IMR-90 (cell line): ENCODE measurements around the gene FBXW2. TPM values are rescaled to one million over a fixed set of nuclear protein-coding genes. Genes with fewer than 3 reads are reported as not detected.

Source experiments
- ATAC-seq: fragments of 200-7000 bp; cut with Tn5 transposase; 2 replicates; pipeline ENCODE4 v1.9.1; 2020; ENCODE audit warnings: low read depth, mild to moderate bottlenecking, moderate library complexity
- BruUV-seq: library from RNA; stranded (reverse); fragments of 400-500 nt; replicated peaks from 2 replicates; lab custom pipeline; 2021; lab: Mats Ljungman, UMichigan
- CTCF ChIA-PET: fragments of 300-600 bp; formaldehyde crosslinking; extraction: SDS; loops from one replicate; lab custom pipeline; 2021; ENCODE audit warnings: antibody characterized with exemption; lab: Yijun Ruan, JAX
- POLR2A ChIA-PET: fragments of 300-600 bp; sonication (Branson Sonifier 250); formaldehyde crosslinking; loops from one replicate; lab custom pipeline; 2022; ENCODE audit warnings: antibody characterized with exemption; ENCODE audit not compliant: unreplicated experiment; lab: Charles Lee
- DNase-seq: peaks from one replicate; pipeline ENCODE4 v3.0.0; 2013
- H2AFZ ChIP-seq: replicated peaks from 2 replicates; pipeline ENCODE3; 2013; ENCODE audit warnings: low read length, mild to moderate bottlenecking; ENCODE audit not compliant: poor library complexity
- H2AK5ac ChIP-seq: 2 replicates; pipeline ENCODE4 v1.6.1; 2013; ENCODE audit warnings: low read depth, low read length, inconsistent platforms
- H2AK9ac ChIP-seq: replicated peaks from 2 replicates; pipeline ENCODE3; 2013; ENCODE audit warnings: mild to moderate bottlenecking, low read depth, low read length, moderate library complexity; ENCODE audit not compliant: poor library complexity
- H2BK120ac ChIP-seq: 2 replicates; pipeline ENCODE4 v1.6.1; 2013; ENCODE audit warnings: low read depth, low read length, inconsistent platforms
- H2BK15ac ChIP-seq: 3 replicates; pipeline ENCODE4 v1.6.1; 2013; ENCODE audit warnings: low read depth, low read length, inconsistent platforms
- H2BK20ac ChIP-seq: 2 replicates; pipeline ENCODE4 v1.6.1; 2013; ENCODE audit warnings: low read depth, mild to moderate bottlenecking, inconsistent platforms, low read length, moderate library complexity
- H2BK5ac ChIP-seq: 2 replicates; pipeline ENCODE4 v1.6.1; 2013; ENCODE audit warnings: mild to moderate bottlenecking, low read depth, low read length, inconsistent platforms; ENCODE audit not compliant: poor library complexity, severe bottlenecking
- H3K14ac ChIP-seq: replicated peaks from 2 replicates; pipeline ENCODE4 v1.6.1; 2013; ENCODE audit warnings: low read depth, low read length, inconsistent platforms
- H3K18ac ChIP-seq: 2 replicates; pipeline ENCODE4 v1.6.1; 2013; ENCODE audit warnings: low read depth, low read length, control low read depth
- H3K23ac ChIP-seq: 2 replicates; pipeline ENCODE4 v1.6.1; 2013; ENCODE audit warnings: low read depth, low read length, inconsistent platforms
- H3K27ac ChIP-seq: 2 replicates; pipeline ENCODE4 v1.5.1; 2013; ENCODE audit warnings: mild to moderate bottlenecking, control low read depth, low read length; ENCODE audit not compliant: insufficient read depth
- H3K27me3 ChIP-seq: 2 replicates; pipeline ENCODE4 v1.6.1; 2013; ENCODE audit warnings: low read length; ENCODE audit not compliant: control insufficient read depth, insufficient read depth
- H3K36me3 ChIP-seq: 2 replicates; pipeline ENCODE4 v1.6.1; 2013; ENCODE audit warnings: low read length, mixed read lengths; ENCODE audit not compliant: control insufficient read depth, insufficient read depth
- H3K4ac ChIP-seq: 2 replicates; pipeline ENCODE4 v1.6.1; 2013; ENCODE audit warnings: low read depth, low read length, inconsistent platforms
- H3K4me1 ChIP-seq: 2 replicates; pipeline ENCODE4 v1.6.1; 2013; ENCODE audit warnings: low read length, mixed read lengths; ENCODE audit not compliant: control insufficient read depth, insufficient read depth
- H3K4me2 ChIP-seq: 2 replicates; pipeline ENCODE4 v1.6.1; 2013; ENCODE audit warnings: low read depth, mild to moderate bottlenecking, control low read depth, low read length, moderate library complexity
- H3K4me3 ChIP-seq: 2 replicates; pipeline ENCODE4 v1.5.1; 2013; ENCODE audit warnings: low read depth, mild to moderate bottlenecking, control low read depth, low read length, moderate library complexity; ENCODE audit not compliant: insufficient read depth
- H3K56ac ChIP-seq: 2 replicates; pipeline ENCODE4 v1.6.1; 2013; ENCODE audit warnings: low read length, inconsistent platforms; ENCODE audit not compliant: insufficient read depth; ENCODE audit errors: extremely low read depth
- H3K79me1 ChIP-seq, 2 experiments: 2 replicates each; pipeline ENCODE4 v1.6.1; 2013; ENCODE audit warnings: low read length in 2 of 2, inconsistent platforms in 1 of 2, low read depth in 1 of 2
- H3K9ac ChIP-seq: 2 replicates; pipeline ENCODE4 v1.6.1; 2013; ENCODE audit warnings: low read depth, low read length, control low read depth
- H3K9me1 ChIP-seq: 2 replicates; pipeline ENCODE4 v1.6.1; 2013; ENCODE audit warnings: low read length, inconsistent platforms; ENCODE audit not compliant: insufficient read depth
- H3K9me3 ChIP-seq: 2 replicates; pipeline ENCODE4 v1.6.1; 2013; ENCODE audit warnings: low read length; ENCODE audit not compliant: control insufficient read depth, insufficient read depth
- H4K20me1 ChIP-seq: 2 replicates; pipeline ENCODE4 v1.6.1; 2013; ENCODE audit warnings: low read length, inconsistent platforms; ENCODE audit not compliant: insufficient read depth
- H4K5ac ChIP-seq: 2 replicates; pipeline ENCODE4 v1.6.1; 2013; ENCODE audit warnings: mild to moderate bottlenecking, low read depth, low read length, control low read depth
- H4K8ac ChIP-seq, 2 experiments: 2 replicates each; pipeline ENCODE4 v1.6.1; 2013; ENCODE audit warnings: low read depth in 2 of 2, low read length in 2 of 2, control low read depth in 1 of 2, inconsistent platforms in 1 of 2
- H4K91ac ChIP-seq: 2 replicates; pipeline ENCODE4 v1.6.1; 2013; ENCODE audit warnings: low read depth, low read length, inconsistent platforms; ENCODE audit not compliant: insufficient read depth
- BHLHE40 ChIP-seq: fragments of 150-350 bp; IDR thresholded peaks from 2 replicates; pipeline ENCODE4 v1.6.1; 2016; ENCODE audit warnings: mild to moderate bottlenecking, low read depth, low read length
- CEBPB ChIP-seq: IDR thresholded peaks from 2 replicates; pipeline ENCODE4 v1.6.1; 2012; ENCODE audit warnings: low read depth, low read length, improper control_type of control experiment
- CHD1 ChIP-seq: IDR thresholded peaks from 2 replicates; pipeline ENCODE4 v1.6.1; 2012; ENCODE audit warnings: low read depth, low read length, improper control_type of control experiment
- CTCF ChIP-seq: conservative IDR thresholded peaks from 2 replicates; pipeline ENCODE4 v1.5.1; 2012; ENCODE audit warnings: mild to moderate bottlenecking, low read depth, low read length, improper control_type of control experiment
- ELK1 ChIP-seq: fragments of 150-350 bp; IDR thresholded peaks from 2 replicates; pipeline ENCODE4 v1.6.1; 2016; ENCODE audit warnings: low read depth, mild to moderate bottlenecking, low read length, moderate library complexity, borderline replicate concordance
- FOS ChIP-seq: fragments of 150-350 bp; IDR thresholded peaks from 2 replicates; pipeline ENCODE4 v1.6.1; 2016; ENCODE audit warnings: low read depth, low read length
- MAFK ChIP-seq: IDR thresholded peaks from 2 replicates; pipeline ENCODE4 v1.6.1; 2012; ENCODE audit warnings: low read depth, low read length, improper control_type of control experiment
- MAZ ChIP-seq: IDR thresholded peaks from 2 replicates; pipeline ENCODE4 v1.6.1; 2012; ENCODE audit warnings: low read depth, mild to moderate bottlenecking, low read length, improper control_type of control experiment, moderate library complexity, borderline replicate concordance
- MXI1 ChIP-seq: IDR thresholded peaks from 2 replicates; pipeline ENCODE4 v1.6.1; 2012; ENCODE audit warnings: low read depth, mild to moderate bottlenecking, low read length, moderate library complexity, borderline replicate concordance
- NFE2L2 ChIP-seq: fragments of 150-350 bp; IDR thresholded peaks from 2 replicates; pipeline ENCODE4 v1.6.1; 2016; ENCODE audit warnings: low read depth, mild to moderate bottlenecking, low read length
- POLR2A ChIP-seq: IDR thresholded peaks from 2 replicates; pipeline ENCODE4 v1.6.1; 2012; ENCODE audit warnings: mild to moderate bottlenecking, low read depth, low read length
- RAD21 ChIP-seq: IDR thresholded peaks from 2 replicates; pipeline ENCODE4 v1.6.1; 2012; ENCODE audit warnings: low read length, improper control_type of control experiment
- RCOR1 ChIP-seq: IDR thresholded peaks from 2 replicates; pipeline ENCODE4 v1.6.1; 2012; ENCODE audit warnings: mild to moderate bottlenecking, low read length, improper control_type of control experiment; ENCODE audit not compliant: insufficient replicate concordance
- RFX5 ChIP-seq: IDR thresholded peaks from 2 replicates; pipeline ENCODE4 v1.8.0; 2012; ENCODE audit warnings: low read depth, mild to moderate bottlenecking, low read length, moderate library complexity
- SMC3 ChIP-seq: fragments of 150-350 bp; IDR thresholded peaks from 2 replicates; pipeline ENCODE4 v1.6.1; 2016; ENCODE audit warnings: low read depth, mild to moderate bottlenecking, antibody characterized with exemption, low read length, moderate library complexity
- USF2 ChIP-seq: fragments of 150-350 bp; IDR thresholded peaks from 2 replicates; pipeline ENCODE4 v1.6.1; 2017; ENCODE audit warnings: mild to moderate bottlenecking, antibody characterized with exemption, low read length, low read depth
- WGBS, 2 experiments: methylation state at CpG; one replicate each; pipeline versions ENCODE4 v1.1.5 to v1.1.7; 2013; ENCODE audit warnings: missing lambda C conversion rate in 2 of 2; ENCODE audit not compliant: insufficient read length in 1 of 2; ENCODE audit errors: extremely low coverage in 2 of 2; 5-methylcytosine and 5-hydroxymethylcytosine counted together
- dilution Hi-C: fragments of 300-500 bp; cut with HindIII; formaldehyde crosslinking; loops from one replicate; pipeline ENCODE4 v1.14.3; 2018; ENCODE audit warnings: low sequenced_read_pairs; ENCODE audit not compliant: unreplicated experiment
- in situ Hi-C: fragments of 300-500 bp; cut with MboI; formaldehyde crosslinking; loops from 3 replicates; pipeline ENCODE4 v1.14.3; 2019; ENCODE audit warnings: low sequenced_read_pairs, inconsistent platforms, mixed read lengths
- intact Hi-C: fragments of 100-400 bp; cut with micrococcal nuclease; formaldehyde crosslinking; loops from 2 replicates; pipeline ENCODE4 v1.10.0; 2022
- polyA plus RNA-seq, 3 experiments: library from polyadenylated mRNA; depleted of rRNA; stranded (reverse); fragments of >200 nt; gene quantifications; 2 replicates each; pipeline ENCODE4 v1.2.3, GENCODE V29; 2012; ENCODE audit warnings: low replicate concordance in 1 of 3
- total RNA-seq: library from RNA; depleted of rRNA; stranded (reverse); fragments of >200 nt; gene quantifications from 2 replicates; pipeline ENCODE4 v1.2.3, GENCODE V29; 2012

FBXW2 gene
- total and polyA plus RNA-seq, 2 of the 4 experiments (the other 2 are of a cell fraction), result 27.1 to 43.5 TPM

GRCh38 chr9:120830865-120831264, 37.6 kb upstream of the FBXW2 start:
- Histone ChIP-seq H3K18ac (no peak overlapping the region), H3K4ac (no peak overlapping the region), H4K8ac (no peak overlapping the region), H3K9me3 (no peaks in the 10 kb centered on the region), H4K20me1 (no peaks in the 10 kb centered on the region; the same call in 1 of the 2 replicates), H4K91ac (no peak overlapping the region), H2AK5ac (no peak overlapping the region), H2BK20ac (no peak overlapping the region), H3K9ac (no peak overlapping the region), H3K4me3 (no peak overlapping the region), H3K27ac (no peak overlapping the region), H2BK5ac (no peak overlapping the region), H3K36me3 (peaks cover 25% of the 10 kb centered on the region), H3K23ac (no peak overlapping the region), H2AFZ (no peak overlapping the region), H3K14ac (no peak overlapping the region), H3K4me1 (no peaks in the 10 kb centered on the region; the same call in 1 of the 2 replicates), H4K5ac (no peak overlapping the region), H3K4me2 (no peak overlapping the region), H3K56ac (no peak overlapping the region), H2BK120ac (no peak overlapping the region), H3K79me1 (peaks cover 17 to 32% of the 10 kb centered on the region in 2 experiments; a peak in 3 of 4 replicates), H3K27me3 (no peaks in the 10 kb centered on the region), H3K9me1 (no peaks in the 10 kb centered on the region), H2AK9ac (no peak overlapping the region), H2BK15ac (no peak overlapping the region)
- in situ Hi-C loops, result no loop called here
- intact Hi-C loops, result loop anchor here (10.0 kb wide), 1 partner anchor 206 kb away; no protein-coding TSS in a partner anchor
- no peak for DNase-seq
- ChIA-PET POLR2A (interaction anchor here (0.6 kb wide), 1 partner anchor 120 kb away, joined by 3 read pairs; no protein-coding TSS in a partner anchor), CTCF (no interaction called here)
- no TSS peak for BruUV-seq
- dilution Hi-C loops, result no loop called here
- no peak for TF ChIP-seq RCOR1
- no peak for TF ChIP-seq CEBPB
- no peak for TF ChIP-seq CHD1
- TF ChIP-seq RAD21, result no peak
- no peak for TF ChIP-seq CTCF
- no peak for TF ChIP-seq ELK1
- no peak for TF ChIP-seq USF2
- no peak for TF ChIP-seq SMC3
- TF ChIP-seq MAZ, result no peak
- TF ChIP-seq MXI1, result no peak
- no peak for TF ChIP-seq MAFK
- no peak for TF ChIP-seq NFE2L2
- no peak for TF ChIP-seq RFX5
- no peak for TF ChIP-seq POLR2A
- TF ChIP-seq BHLHE40, result no peak
- no peak for TF ChIP-seq FOS
- ATAC-seq, result no peak
- WGBS, 2 experiments, result no CpG with 5 or more reads among the region's 3 CpGs
